Stimulated activated CD8-positive, alpha-beta memory T cell treated with anti-CD3 and anti-CD28 coated beads, Interleukin-2, amount 100 ng/mL, for 1 hour (primary cell): Measurements from ENCODE around the gene GBGT1.

Experiments
- DNase-seq, 2 donors: peaks; one replicate each; pipeline ENCODE4 v3.0.0-alpha.2; 2020; ENCODE audit warnings: low read depth in 2 of 2

The GBGT1 gene

GRCh38 chr9:133143639-133144141, 20.0 kb downstream of the GBGT1 start:
- DNase-seq, result no peak

GRCh38 chr9:133142684-133143622, 20.8 kb downstream of the GBGT1 start:
- DNase-seq, result no peak

- peak in 1 of 2 donors; percentile 60 for DNase-seq
Measured at GRCh38 chr9:133141833-133142595, 21.7 kb downstream of the GBGT1 start.

GRCh38 chr9:133140606-133141005, 23.1 kb downstream of the GBGT1 start:
- DNase-seq, result no peak

GRCh38 chr9:133140174-133140505, 23.6 kb downstream of the GBGT1 start:
- no peak for DNase-seq

GRCh38 chr9:133139246-133140173, 24.2 kb downstream of the GBGT1 start:
- DNase-seq, result no peak

- DNase-seq, result no peak
Measured at GRCh38 chr9:133137451-133138231, 26.1 kb downstream of the GBGT1 start.

GRCh38 chr9:133135146-133135745, 28.5 kb downstream of the GBGT1 start:
- no peak for DNase-seq

GRCh38 chr9:133134388-133135145, 29.1 kb downstream of the GBGT1 start:
- DNase-seq, result no peak

GRCh38 chr9:133133681-133134387, 29.9 kb downstream of the GBGT1 start:
- DNase-seq, result peak; percentile 71 to 78

- no peak for DNase-seq
Measured at GRCh38 chr9:133132174-133132573, 31.5 kb downstream of the GBGT1 start.

- no peak for DNase-seq
Measured at GRCh38 chr9:133131506-133131905, 32.2 kb downstream of the GBGT1 start.

- no peak for DNase-seq
Measured at GRCh38 chr9:133130685-133131244, 32.9 kb downstream of the GBGT1 start.

- no peak for DNase-seq
Measured at GRCh38 chr9:133129001-133129795, 34.5 kb downstream of the GBGT1 start.

GRCh38 chr9:133128152-133128551, 35.6 kb downstream of the GBGT1 start:
- no peak for DNase-seq

GRCh38 chr9:133127340-133127981, 36.3 kb downstream of the GBGT1 start:
- DNase-seq, result no peak

- no peak for DNase-seq
Measured at GRCh38 chr9:133126697-133127339, 36.9 kb downstream of the GBGT1 start.
